A549 (cell line): ENCODE measurements around the gene SCGB1A1. TPM values are rescaled to one million over a fixed set of nuclear protein-coding genes. Genes with fewer than 3 reads are reported as not detected.
"Not testable (repeated sequence)": the region's sequence is repeated elsewhere in the genome, so short reads cannot be mapped to it uniquely, and the experiment has no call there.

ENCODE experiments used
- ATAC-seq, 2 experiments: fragments of 200-7000 bp in 1 of 2; fragments of >200 bp in 1 of 2; cut with Nextera tagmentation in 1 of 2; cut with Tn5 transposase in 1 of 2; 3 replicates each; pipeline versions ENCODE4 v1.8.0 to v1.9.1; 2018 to 2020; ENCODE audit warnings: mild to moderate bottlenecking in 1 of 2, moderate library complexity in 1 of 2
- CTCF ChIA-PET: fragments of 300-600 bp; sonication (Branson Sonifier 250); formaldehyde crosslinking; extraction: SDS; loops from one replicate; lab custom pipeline; 2021; ENCODE audit warnings: antibody characterized with exemption, inconsistent platforms; lab: Yijun Ruan, JAX
- POLR2A ChIA-PET: fragments of 350-600 bp; formaldehyde crosslinking; extraction: SDS; loops from one replicate; lab custom pipeline; 2021; ENCODE audit warnings: antibody characterized with exemption, inconsistent platforms; lab: Yijun Ruan, JAX
- DNase-seq, 2 experiments: peaks; one replicate each; pipeline versions ENCODE4 v3.0.0 to v3.0.0-alpha.2; 2011 to 2016; ENCODE audit warnings: low read depth in 1 of 2, low spot score in 1 of 2
- FAIRE-seq: peaks from 2 replicates; lab custom pipeline; 2011; peaks lifted over from hg19 to GRCh38; lab: Jason Lieb, UNC
- H3K27ac ChIP-seq, 2 experiments: fragments of >200 bp; sonication (Bioruptor Twin); formaldehyde crosslinking; 3 replicates each; pipeline ENCODE4 v1.5.1; 2016 to 2017
- H3K4me1 ChIP-seq: fragments of >200 bp; sonication (Bioruptor Twin); formaldehyde crosslinking; 3 replicates; pipeline ENCODE4 v1.6.1; 2016
- H3K4me2 ChIP-seq: fragments of >200 bp; sonication (Bioruptor Twin); formaldehyde crosslinking; 3 replicates; pipeline ENCODE4 v1.6.1; 2016
- H3K4me3 ChIP-seq: fragments of >200 bp; sonication (Bioruptor Twin); formaldehyde crosslinking; 3 replicates; pipeline ENCODE4 v1.5.1; 2016
- H3K9me3 ChIP-seq: fragments of >200 bp; sonication (Bioruptor Twin); formaldehyde crosslinking; 3 replicates; pipeline ENCODE4 v1.6.1; 2016
- CBX2 ChIP-seq: fragments of 200-600 bp; sonication (generic); IDR thresholded peaks from 2 replicates; pipeline ENCODE4 v1.6.1; 2016; ENCODE audit warnings: low read depth, mild to moderate bottlenecking, borderline replicate concordance
- CTCF ChIP-seq: fragments of >200 bp; sonication (Bioruptor Twin); formaldehyde crosslinking; IDR thresholded peaks from 3 replicates; pipeline ENCODE4 v1.5.1; 2016
- E2F6 ChIP-seq: IDR thresholded peaks from 2 replicates; pipeline ENCODE4 v1.6.1; 2012; ENCODE audit warnings: low read depth, borderline replicate concordance
- ESRRA ChIP-seq: fragments of 150-350 bp; IDR thresholded peaks from 2 replicates; pipeline ENCODE4 v1.6.1; 2014; ENCODE audit warnings: mild to moderate bottlenecking, low read length, borderline replicate concordance
- FOSB ChIP-seq: fragments of 250-450 bp; sonication (Bioruptor Pico); IDR thresholded peaks from 2 replicates; pipeline ENCODE4 v1.5.0; 2020; ENCODE audit warnings: mild to moderate bottlenecking, moderate library complexity
- FOXS1 ChIP-seq: fragments of 250-450 bp; sonication (Bioruptor Pico); IDR thresholded peaks from 2 replicates; pipeline ENCODE4 v1.5.0; 2020; ENCODE audit warnings: mild to moderate bottlenecking, moderate library complexity
- GATA3 ChIP-seq: IDR thresholded peaks from 2 replicates; pipeline ENCODE4 v1.6.1; 2012; ENCODE audit warnings: borderline replicate concordance
- HDAC2 ChIP-seq: fragments of 200-600 bp; sonication (generic); IDR thresholded peaks from 2 replicates; pipeline ENCODE4 v1.6.1; 2016
- HOXA7 ChIP-seq: fragments of 250-450 bp; sonication (Bioruptor Pico); IDR thresholded peaks from 2 replicates; pipeline ENCODE4 v1.5.0; 2020; ENCODE audit warnings: mild to moderate bottlenecking, moderate library complexity
- HOXB13 ChIP-seq: fragments of 250-450 bp; sonication (Bioruptor Pico); IDR thresholded peaks from 2 replicates; pipeline ENCODE4 v1.5.0; 2020; ENCODE audit warnings: low read depth, mild to moderate bottlenecking, moderate library complexity
- HOXB5 ChIP-seq: fragments of 250-450 bp; sonication (Bioruptor Pico); IDR thresholded peaks from 2 replicates; pipeline ENCODE4 v1.5.0; 2020; ENCODE audit warnings: mild to moderate bottlenecking, moderate library complexity
- JUNB ChIP-seq: fragments of >200 bp; sonication (Bioruptor Twin); formaldehyde crosslinking; IDR thresholded peaks from 2 replicates; pipeline ENCODE4 v1.6.1; 2016
- MAFK ChIP-seq: fragments of 450-650 bp; IDR thresholded peaks from 2 replicates; pipeline ENCODE4 v1.6.1; 2014; ENCODE audit not compliant: partially characterized antibody
- MAX ChIP-seq: IDR thresholded peaks from 2 replicates; pipeline ENCODE4 v1.6.1; 2012
- MYC ChIP-seq: IDR thresholded peaks from 2 replicates; pipeline ENCODE4 v1.6.1; 2012; ENCODE audit warnings: mild to moderate bottlenecking, inconsistent platforms, low read length, improper control_type of control experiment, borderline replicate concordance
- NFE2L2 ChIP-seq: fragments of 150-350 bp; conservative IDR thresholded peaks from 2 replicates; pipeline ENCODE4 v1.6.1; 2014; ENCODE audit warnings: low read length
- NR3C1 ChIP-seq: fragments of >200 bp; sonication (Bioruptor Twin); formaldehyde crosslinking; IDR thresholded peaks from 3 replicates; pipeline ENCODE4 v1.6.1; 2017
- PBX3 ChIP-seq: IDR thresholded peaks from 2 replicates; pipeline ENCODE4 v1.6.1; 2012
- PHF8 ChIP-seq: fragments of 200-600 bp; sonication (generic); IDR thresholded peaks from 2 replicates; pipeline ENCODE4 v1.6.1; 2016; ENCODE audit warnings: low read depth, mild to moderate bottlenecking, antibody characterized with exemption, moderate library complexity, borderline replicate concordance
- RAD21 ChIP-seq, 2 experiments: fragments of >200 bp in 1 of 2; sonication (Bioruptor Twin) in 1 of 2; formaldehyde crosslinking in 1 of 2; IDR thresholded peaks in 1 of 2; conservative IDR thresholded peaks in 1 of 2; 2 replicates in 1 of 2; 3 replicates in 1 of 2; pipeline ENCODE4 v1.6.1; 2012 to 2018; ENCODE audit warnings: inconsistent platforms in 1 of 2
- SMC3 ChIP-seq: fragments of >200 bp; sonication (Bioruptor Twin); formaldehyde crosslinking; IDR thresholded peaks from 3 replicates; pipeline ENCODE4 v1.6.1; 2018; ENCODE audit warnings: inconsistent platforms
- TFCP2L1 ChIP-seq: fragments of 250-450 bp; sonication (Bioruptor Pico); IDR thresholded peaks from 2 replicates; pipeline ENCODE4 v1.5.0; 2021; ENCODE audit warnings: mild to moderate bottlenecking
- ZFP36 ChIP-seq: fragments of 450-650 bp; IDR thresholded peaks from 2 replicates; pipeline ENCODE4 v1.6.1; 2014; ENCODE audit warnings: borderline replicate concordance; ENCODE audit not compliant: partially characterized antibody
- WGBS: methylation state at CpG from one replicate; pipeline ENCODE4 v1.1.6; 2017; ENCODE audit errors: missing lambda C conversion rate; 5-methylcytosine and 5-hydroxymethylcytosine counted together
- polyA plus RNA-seq, 4 experiments: library from polyadenylated mRNA; depleted of rRNA in 3 of 4; stranded (reverse); fragments of >200 nt; fragmentation: RNase III in 1 of 4; extraction: RNeasy Plus Mini Kit Qiagen cat#74134 plus additional on column Dnase treatment in 1 of 4; gene quantifications; 2 replicates in 3 of 4; 3 replicates in 1 of 4; pipeline ENCODE4 v1.2.3, GENCODE V29; 2011 to 2017

Gene SCGB1A1
- polyA plus RNA-seq, 2 of the 4 experiments (the other 2 are of a cell fraction): 0.47 TPM; not detected in 1

- POLR2A ChIA-PET: not testable (repeated sequence)
- 3% methylated on average over 12 of the region's 12 CpGs for WGBS
- ATAC-seq: peak; percentile 93 to 97
Measured at GRCh38 chr11:62380821-62381245, 38.0 kb upstream of the SCGB1A1 start.

GRCh38 chr11:62383822-62384221, 35.0 kb upstream of the SCGB1A1 start:
- Histone ChIP-seq H3K4me1 (peaks cover 22% of the 10 kb centered on the region), H3K4me3 (no peak overlapping the region), H3K27ac (no peak overlapping the region), H3K9me3 (no peaks in the 10 kb centered on the region), H3K4me2 (no peak overlapping the region)
- POLR2A ChIA-PET: no interaction called here
- WGBS: 70% methylated on average over 6 of the region's 6 CpGs
- no peak for ATAC-seq
- TF ChIP-seq MYC: no peak
- TF ChIP-seq MAFK: no peak
- TF ChIP-seq HOXB5: no peak
- no peak for TF ChIP-seq NR3C1
- CTCF ChIA-PET: interaction anchor here (0.7 to 2.2 kb wide), 5 partner anchors 8 to 403 kb away, joined by 3 to 9 read pairs (median 3); no protein-coding TSS in a partner anchor
- DNase-seq: no peak
- no peak for FAIRE-seq

More at GRCh38 chr11:62380821-62381245, 38.0 kb upstream of the SCGB1A1 start:
- TF ChIP-seq RAD21 (conservative IDR thresholded peaks at IDR 0.05 in 1 of 2, IDR thresholded peaks at IDR 0.05 in 1 of 2): peak; percentile 83 to 90
- peak; percentile 89 for TF ChIP-seq CTCF
- peak; percentile 54; the same call in 2 of the 3 replicates for TF ChIP-seq SMC3
- FAIRE-seq, H3K9me3 ChIP-seq: not testable (repeated sequence)
- DNase-seq: peak; percentile 52 to 68
- Histone ChIP-seq H3K4me2 (peak overlapping the region; percentile 84), H3K4me3 (0 out of 3 replicates have a peak overlapping the region, but pooled peaks have one; percentile 23), H3K27ac (peak overlapping the region in 1 of 2 experiments; percentile 6; a peak in 2 of 6 replicates), H3K4me1 (peaks cover 22% of the 10 kb centered on the region)
- CTCF ChIA-PET: interaction anchor here (0.8 to 1.9 kb wide), 15 partner anchors 10 to 180 kb away, joined by 3 to 14 read pairs (median 5); no protein-coding TSS in a partner anchor

DNA sequence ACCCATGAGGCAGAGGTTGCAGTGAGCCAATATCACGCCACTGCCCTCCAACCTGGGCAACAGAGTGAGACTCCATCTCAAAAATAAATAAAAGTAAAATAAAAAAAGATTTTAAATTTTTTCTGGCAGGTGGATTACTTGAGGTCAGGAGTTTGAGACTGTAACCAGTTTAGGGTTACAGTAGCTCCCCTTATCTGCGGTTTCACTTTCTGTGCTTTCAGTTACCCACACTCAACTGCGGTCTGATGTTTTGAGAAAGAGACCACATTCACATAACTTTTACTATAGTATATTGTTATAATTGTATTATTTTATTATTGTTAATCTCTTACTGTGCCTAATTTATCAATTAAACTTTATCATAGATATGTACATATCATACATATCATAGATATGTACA, 32.8 kb upstream of the SCGB1A1 start:
- POLR2A ChIA-PET, ATAC-seq, H3K9me3 ChIP-seq, FAIRE-seq, H3K4me3 ChIP-seq, H3K4me2 ChIP-seq, DNase-seq, H3K27ac ChIP-seq: not testable (repeated sequence)
- 91% methylated on average over 3 of the region's 3 CpGs for WGBS
- peaks cover 20% of the 10 kb centered on the region for H3K4me1 ChIP-seq
- CTCF ChIA-PET: interaction anchor here (0.6 to 1.3 kb wide), 3 partner anchors 9 to 201 kb away, joined by 3 to 5 read pairs (median 3); no protein-coding TSS in a partner anchor

DNA sequence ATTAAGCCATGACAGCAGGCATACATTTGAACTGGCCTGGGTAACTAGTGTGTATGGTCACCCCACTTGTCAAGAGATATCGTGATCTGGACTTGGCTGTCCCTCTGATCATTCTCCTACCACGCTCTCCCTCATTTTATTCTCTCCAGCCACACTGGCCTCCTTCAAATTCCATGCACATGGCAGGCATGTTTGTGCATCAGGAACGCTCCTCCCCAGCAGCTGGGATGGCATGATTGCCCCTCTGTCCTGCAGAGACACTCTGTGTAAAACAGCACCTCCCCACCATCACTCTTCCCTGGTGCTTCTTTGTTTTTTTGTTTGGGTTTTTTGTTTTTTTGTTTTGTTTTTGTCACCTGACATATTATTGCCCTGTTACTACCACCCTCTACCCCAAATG, 31.5 kb upstream of the SCGB1A1 start:
- peaks cover 7% of the 10 kb centered on the region for H3K4me1 ChIP-seq
- POLR2A ChIA-PET: no interaction called here

More for the DNA sequence above, 31.5 kb upstream of the SCGB1A1 start:
- no peak overlapping the region for H3K4me2 ChIP-seq
- CTCF ChIA-PET: interaction anchor here (0.9 to 1.9 kb wide), 3 partner anchors 129 to 318 kb away, joined by 3 to 6 read pairs (median 5); no protein-coding TSS in a partner anchor
- no peak overlapping the region for H3K4me3 ChIP-seq
- TF ChIP-seq ESRRA (no peak), TFCP2L1 (CRISPR knock-in tag) (no peak), HDAC2 (no peak), FOSB (CRISPR knock-in tag) (no peak), JUNB (no peak), GATA3 (no peak), PBX3 (no peak), NFE2L2 (no peak), MAX (no peak), HOXB13 (no peak), ZFP36 (no peak), HOXA7 (CRISPR knock-in tag) (no peak), CBX2 (no peak), FOXS1 (no peak), PHF8 (no peak), E2F6 (no peak), CTCF (no peak)
- H3K27ac ChIP-seq: no peak overlapping the region
- WGBS: 88% methylated on average over 3 of the region's 3 CpGs
- DNase-seq (no peak), ATAC-seq (no peak), FAIRE-seq (no peak)
- H3K9me3 ChIP-seq: no peaks in the 10 kb centered on the region
